Measurements from ENCODE around the gene PARL. TPM values are rescaled to one million over a fixed set of nuclear protein-coding genes. Genes with fewer than 3 reads are reported as not detected.

Gene PARL
- total and polyA plus RNA-seq, 9 donors, result 32.7 to 65.0 (median 55.6) TPM

GRCh38 chr3:183854318-183855035 lies 30.2 kb downstream of the PARL start:
- TF ChIP-seq EP300 (IDR thresholded peaks at IDR 0.05) (no peak), POLR2A (IDR thresholded peaks at IDR 0.05) (no peak), CTCF (IDR thresholded peaks at IDR 0.05) (no peak)
- Histone ChIP-seq H3K9me3 (no peaks in the 10 kb centered on the region), H3K27ac (no peak overlapping the region), H3K36me3 (no peaks in the 10 kb centered on the region), H3K4me1 (ENCODE audit: insufficient read depth) (no peaks in the 10 kb centered on the region), H3K27me3 (no peaks in the 10 kb centered on the region), H3K4me3 (no peak overlapping the region)
- 82 to 92% (median 85%) methylated on average over 4 of the region's 4 CpGs for WGBS, 3 donors
- no peak for DNase-seq
- intact Hi-C loops (cut with DNase I), result no loop called here

GRCh38 chr3:183845608-183846288 lies 38.9 kb downstream of the PARL start:
- Histone ChIP-seq H3K27me3 (no peaks in the 10 kb centered on the region), H3K4me1 (ENCODE audit: insufficient read depth) (no peaks in the 10 kb centered on the region), H3K27ac (no peak overlapping the region), H3K4me3 (no peak overlapping the region), H3K9me3 (no peaks in the 10 kb centered on the region), H3K36me3 (no peaks in the 10 kb centered on the region)
- no peak for DNase-seq
- 84 to 85% (median 85%) methylated on average over 13 of the region's 13 CpGs for WGBS, 3 donors
- intact Hi-C loops (cut with DNase I), result no loop called here
- no peak for TF ChIP-seq POLR2A (IDR thresholded peaks at IDR 0.05)
- TF ChIP-seq CTCF (IDR thresholded peaks at IDR 0.05), result no peak
- TF ChIP-seq EP300 (IDR thresholded peaks at IDR 0.05), result no peak

DNA sequence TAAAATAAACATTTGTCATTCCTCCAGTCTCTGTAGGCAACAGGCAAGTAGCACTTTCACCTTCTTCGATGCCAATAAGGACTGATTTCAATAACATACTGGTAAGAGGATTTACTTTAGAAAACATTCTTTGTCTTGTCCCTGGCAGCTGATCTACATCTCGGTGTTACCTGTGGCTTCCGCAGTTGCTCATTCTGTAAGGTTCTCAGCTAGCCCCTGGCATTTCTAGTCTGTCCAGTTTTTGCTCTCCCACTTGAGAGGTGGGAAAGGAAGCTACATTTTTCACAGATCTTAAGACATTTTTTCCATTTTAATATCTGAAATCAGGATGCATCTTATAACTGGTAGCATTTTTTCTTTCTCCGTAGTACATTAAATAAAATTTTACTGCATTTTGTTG lies 39.6 kb downstream of the PARL start:
- intact Hi-C loops (cut with DNase I), result no loop called here
- H3K36me3 ChIP-seq, result no peaks in the 10 kb centered on the region
- WGBS, 3 donors, result 85 to 87% (median 86%) methylated on average over 4 of the region's 4 CpGs

DNA sequence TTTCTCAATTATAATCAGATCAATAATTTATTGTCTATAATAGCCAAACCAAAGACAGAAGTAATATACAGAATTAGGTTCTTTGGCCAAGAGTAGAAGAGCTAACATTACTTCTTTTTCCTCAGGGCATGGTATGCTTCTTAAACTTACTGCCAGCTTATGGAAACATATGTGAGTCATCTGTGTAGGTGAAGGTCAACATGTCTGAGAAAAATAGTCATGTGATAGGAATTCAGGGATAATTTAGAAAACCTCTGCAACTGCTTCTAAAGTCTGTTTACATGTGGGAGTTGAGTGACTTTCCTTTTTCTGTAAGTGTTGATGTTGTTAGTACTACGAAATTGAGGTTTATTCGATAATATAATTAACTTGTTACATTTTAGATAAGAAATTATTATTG lies 40.1 kb downstream of the PARL start:
- 36 to 43% (median 37%) methylated on average over 2 of the region's 2 CpGs for WGBS, 3 donors
- intact Hi-C loops (cut with DNase I), result no loop called here
- H3K36me3 ChIP-seq, result no peaks in the 10 kb centered on the region

More for the DNA sequence above, 39.6 kb downstream of the PARL start:
- no peak overlapping the region for H3K27ac ChIP-seq
- no peaks in the 10 kb centered on the region for H3K4me1 ChIP-seq (ENCODE audit: insufficient read depth)
- no peak for TF ChIP-seq EP300 (IDR thresholded peaks at IDR 0.05)
- TF ChIP-seq CTCF (IDR thresholded peaks at IDR 0.05), result no peak
- TF ChIP-seq POLR2A (IDR thresholded peaks at IDR 0.05), result no peak
- H3K27me3 ChIP-seq, result no peaks in the 10 kb centered on the region
- no peak overlapping the region for H3K4me3 ChIP-seq
- no peak for DNase-seq
- no peaks in the 10 kb centered on the region for H3K9me3 ChIP-seq

More for the DNA sequence above, 40.1 kb downstream of the PARL start:
- DNase-seq, result no peak
- no peak for TF ChIP-seq POLR2A (IDR thresholded peaks at IDR 0.05)
- no peak for TF ChIP-seq CTCF (IDR thresholded peaks at IDR 0.05)
- no peak for TF ChIP-seq EP300 (IDR thresholded peaks at IDR 0.05)
- H3K4me1 ChIP-seq (ENCODE audit: insufficient read depth), result no peaks in the 10 kb centered on the region
- H3K27ac ChIP-seq, result no peak overlapping the region
- no peak overlapping the region for H3K4me3 ChIP-seq
- no peaks in the 10 kb centered on the region for H3K27me3 ChIP-seq
- no peaks in the 10 kb centered on the region for H3K9me3 ChIP-seq
